Mucosa of gallbladder (tissue), 1 donor: ENCODE results near the gene TLR4. TPM values are rescaled to one million over a fixed set of nuclear protein-coding genes. Genes with fewer than 3 reads are reported as not detected.

ENCODE experiments used
- DNase-seq: peaks from one replicate; pipeline ENCODE4 v3.0.0-alpha.2; 2020; ENCODE audit warnings: low spot score
- total RNA-seq: library from RNA; stranded (reverse); gene quantifications from one replicate; pipeline ENCODE4 v1.2.1, GENCODE V29; 2021
- donor health status: DM: no; HTN: no; CAD: no.

The TLR4 gene
- total RNA-seq, 1 donor from 2014 or later = 9.8 TPM

- DNase-seq = no peak
Measured at GRCh38 chr9:117744856-117745389, 40.7 kb downstream of the TLR4 start.

GRCh38 chr9:117745598-117745997, 41.4 kb downstream of the TLR4 start:
- no peak for DNase-seq

DNA sequence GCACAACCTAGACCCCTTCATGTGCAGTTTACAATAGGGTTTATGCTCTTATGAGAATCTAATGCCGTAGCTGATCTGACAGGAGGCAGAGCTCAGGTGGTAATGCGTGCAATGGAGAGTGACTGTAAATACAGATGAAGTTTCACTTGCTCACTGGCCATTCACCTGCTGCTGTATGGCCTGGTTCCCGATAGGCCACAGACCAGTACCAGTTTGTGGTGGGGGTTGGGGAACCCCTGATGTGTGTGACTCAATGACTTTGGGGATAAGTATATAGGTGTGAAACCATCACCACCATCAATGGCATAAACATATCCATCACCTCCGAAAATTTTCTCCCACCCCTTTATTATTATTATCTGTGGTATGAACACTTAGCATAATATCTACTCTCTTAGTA, 42.1 kb downstream of the TLR4 start:
- DNase-seq = no peak

DNA sequence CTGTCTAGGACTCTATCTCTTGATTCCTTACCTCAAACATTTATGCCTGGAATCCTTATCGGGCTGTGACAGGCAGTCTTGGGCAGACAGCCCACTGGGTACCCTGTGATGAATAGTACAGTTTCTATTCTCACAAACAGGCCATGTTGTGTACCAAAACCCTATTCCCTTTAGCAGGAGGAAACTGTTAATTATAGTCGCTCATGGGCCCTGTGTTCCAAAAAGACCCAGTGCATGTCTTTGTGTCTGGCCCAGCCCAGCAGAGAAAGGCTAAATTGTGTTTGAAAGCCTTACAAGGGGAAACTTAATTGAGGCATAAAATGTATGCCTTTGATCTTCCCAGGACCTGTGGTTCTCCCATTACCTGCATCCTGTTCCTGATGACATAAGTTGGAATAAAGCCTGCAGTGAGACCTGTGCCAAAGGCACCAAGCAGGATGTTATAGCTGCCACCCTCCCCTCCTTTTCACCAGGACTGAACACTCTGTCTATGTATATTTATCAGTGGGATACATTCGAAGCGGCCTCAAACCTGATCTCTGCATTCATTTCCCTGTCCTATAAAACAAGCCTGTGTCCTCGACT, 43.3 kb downstream of the TLR4 start:
- DNase-seq = no peak

DNA sequence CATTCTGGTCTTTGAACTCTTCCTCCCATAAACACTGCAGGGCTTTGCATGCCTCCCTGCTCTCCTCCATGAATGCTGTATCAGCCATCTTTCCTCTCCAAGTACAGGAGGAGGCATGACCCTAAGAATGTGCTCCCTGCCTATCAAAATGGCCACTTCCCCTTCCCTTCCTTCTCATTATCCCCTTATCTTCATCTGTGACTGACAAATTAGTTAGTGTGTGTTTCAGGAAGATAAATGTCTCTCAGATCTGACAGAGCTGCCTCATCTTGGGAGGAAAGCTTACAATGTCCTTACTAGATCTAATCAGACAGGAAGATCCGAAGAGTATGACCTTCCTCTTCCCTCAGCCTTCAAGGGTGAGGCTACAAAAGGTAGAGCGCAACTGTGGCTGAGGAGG, 46.2 kb downstream of the TLR4 start:
- DNase-seq = no peak

GRCh38 chr9:117752894-117753293, 48.7 kb downstream of the TLR4 start:
- no peak for DNase-seq

DNA sequence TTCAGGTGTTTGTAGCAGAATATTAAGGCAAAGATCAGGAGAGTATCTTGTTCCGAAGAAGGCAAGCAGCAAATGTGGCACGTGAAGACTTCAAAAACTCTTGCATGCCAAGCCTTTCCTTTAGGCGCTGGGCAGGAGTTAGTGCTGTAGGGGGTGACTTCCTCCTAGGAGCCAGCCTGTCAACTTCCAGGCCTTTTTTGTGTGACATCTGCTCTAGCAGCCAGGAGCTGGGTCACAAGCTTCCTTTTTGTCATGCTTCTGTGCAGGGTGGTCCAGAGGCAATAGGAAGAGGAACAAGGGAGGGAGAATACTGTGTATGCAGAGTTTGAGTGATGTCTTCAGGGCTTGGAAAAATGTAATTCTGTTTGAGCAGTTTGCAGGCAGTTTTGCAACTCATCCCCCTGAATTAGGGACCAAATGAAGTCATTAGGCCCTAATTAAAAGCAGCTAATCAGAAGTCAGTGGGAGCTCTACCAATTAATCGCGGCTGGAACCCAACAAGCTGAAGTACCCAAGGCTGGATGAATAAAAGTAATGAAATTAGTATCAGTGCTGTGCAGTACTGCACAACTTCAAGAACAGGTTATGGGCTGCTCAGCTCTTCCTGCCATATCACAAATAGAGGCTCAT, 53.5 kb downstream of the TLR4 start:
- no peak for DNase-seq

GRCh38 chr9:117763314-117763713, 59.1 kb downstream of the TLR4 start:
- no peak for DNase-seq

DNA sequence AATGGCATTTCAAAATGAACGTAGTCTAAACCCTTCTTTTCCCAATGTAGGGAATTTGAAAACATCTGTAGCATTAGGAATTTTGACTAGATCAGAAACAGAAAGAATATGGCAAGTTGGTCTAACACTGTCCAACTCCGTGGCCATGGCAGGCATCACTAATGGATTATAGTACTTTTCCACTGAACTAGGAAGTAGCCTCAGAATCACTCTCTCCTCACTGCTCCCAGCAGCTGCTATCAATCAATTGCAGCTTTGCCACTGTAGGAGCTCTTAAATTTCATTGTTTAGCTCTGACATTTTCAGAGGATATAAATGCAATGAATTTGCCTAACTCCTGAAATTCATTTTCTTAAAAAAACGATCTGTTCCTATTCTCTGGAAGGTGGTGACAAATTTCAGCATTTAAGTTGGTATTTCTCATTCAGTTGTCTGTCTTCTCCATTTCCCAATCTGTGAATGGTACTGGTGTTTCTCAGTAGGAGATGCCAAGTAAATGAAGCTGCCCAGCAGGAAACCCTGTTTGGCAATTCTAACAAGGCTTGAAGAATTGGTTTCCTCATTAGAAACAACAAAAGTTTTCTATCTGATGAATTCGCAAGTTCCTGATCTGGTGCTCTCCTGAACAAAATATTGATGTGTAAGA, 64.7 kb downstream of the TLR4 start:
- no peak for DNase-seq

DNA sequence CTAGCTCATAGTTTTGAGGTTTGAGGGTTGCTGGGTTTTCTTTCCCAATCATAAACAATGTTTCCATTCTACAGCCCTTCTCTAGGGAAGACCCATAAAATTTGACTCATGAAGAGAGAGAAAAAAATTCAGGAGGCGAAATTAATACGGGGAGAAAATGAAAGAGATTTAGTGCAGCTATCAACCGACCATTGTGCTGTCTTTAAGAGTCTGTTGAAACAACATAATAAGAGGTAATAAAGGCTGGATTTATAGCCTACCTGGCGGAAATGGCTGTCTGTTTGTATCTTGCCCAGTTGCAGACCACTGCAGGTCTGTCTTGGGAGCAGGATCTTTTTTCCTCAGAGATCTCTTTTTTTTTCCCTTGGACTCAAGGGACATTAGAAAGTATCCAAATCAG, 66.9 kb downstream of the TLR4 start:
- no peak for DNase-seq

DNA sequence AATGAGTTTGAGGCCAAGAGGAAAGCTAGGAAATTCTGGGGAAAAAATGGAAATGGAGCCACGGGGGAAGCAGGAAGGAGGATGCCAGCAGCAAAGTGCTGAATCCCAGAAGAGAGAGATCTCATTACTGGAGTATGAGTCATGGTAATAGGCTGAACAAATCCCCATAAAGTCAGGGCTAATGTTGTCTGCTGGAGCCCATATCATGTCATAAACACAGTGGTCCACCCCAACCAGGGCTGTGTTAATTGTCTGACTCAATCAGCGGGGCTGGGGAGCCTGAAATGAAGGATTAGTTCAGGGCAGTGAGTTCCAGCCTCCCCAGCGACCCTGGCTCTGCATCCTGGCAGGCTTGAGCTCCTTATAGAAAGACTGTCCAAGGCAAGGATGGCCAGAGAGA, 68.8 kb downstream of the TLR4 start:
- no peak for DNase-seq
